Stimulated activated CD8-positive, alpha-beta memory T cell treated with anti-CD3 and anti-CD28 coated beads, Interleukin-4, amount 100 ng/mL, for 4 hours (primary cell): ENCODE measurements around the gene CCK.

Source experiments
- DNase-seq, 2 donors: peaks; one replicate each; pipeline ENCODE4 v3.0.0-alpha.2; 2020; ENCODE audit warnings: low read depth in 2 of 2, low spot score in 1 of 2

The CCK gene

GRCh38 chr3:42226470-42227425, 39.2 kb downstream of the CCK start:
- no peak for DNase-seq

- no peak for DNase-seq
Measured at GRCh38 chr3:42225486-42226363, 40.3 kb downstream of the CCK start.

DNA sequence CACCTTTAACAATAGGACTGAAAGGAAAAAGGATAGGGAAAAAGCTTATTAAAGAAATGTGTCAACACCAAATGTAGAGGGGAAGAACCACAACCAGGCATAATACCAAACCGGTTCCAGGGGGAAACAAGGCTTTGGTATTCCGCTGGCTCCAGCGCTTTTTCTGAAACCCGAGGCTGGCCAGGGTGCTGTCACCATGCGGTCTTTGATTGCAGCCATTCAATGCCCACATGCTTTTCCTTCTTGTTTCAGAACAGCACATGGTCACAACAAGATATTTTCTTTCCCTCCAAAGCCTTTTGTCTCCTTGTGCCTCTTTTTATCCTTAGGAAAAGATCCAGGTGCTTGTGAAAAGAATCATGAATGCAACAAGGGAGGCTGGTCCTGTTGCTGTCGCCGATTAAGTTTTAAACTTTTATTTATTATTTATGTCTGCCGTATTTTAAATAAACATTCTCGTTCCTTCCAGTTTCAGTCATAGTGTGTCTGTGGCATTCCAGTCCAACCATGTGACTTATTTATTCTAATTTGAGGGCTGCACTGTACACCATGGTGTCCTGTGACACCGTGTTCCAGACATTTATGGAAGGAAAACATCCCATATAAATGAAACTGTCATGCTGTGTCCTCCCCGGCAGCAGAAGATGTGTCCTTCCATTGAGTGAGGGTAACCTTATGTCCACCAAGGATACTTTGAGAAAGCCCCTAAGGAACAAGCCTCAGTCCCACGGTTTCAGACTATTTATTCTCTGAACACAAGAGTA, 41.1 kb downstream of the CCK start:
- no peak for DNase-seq

DNA sequence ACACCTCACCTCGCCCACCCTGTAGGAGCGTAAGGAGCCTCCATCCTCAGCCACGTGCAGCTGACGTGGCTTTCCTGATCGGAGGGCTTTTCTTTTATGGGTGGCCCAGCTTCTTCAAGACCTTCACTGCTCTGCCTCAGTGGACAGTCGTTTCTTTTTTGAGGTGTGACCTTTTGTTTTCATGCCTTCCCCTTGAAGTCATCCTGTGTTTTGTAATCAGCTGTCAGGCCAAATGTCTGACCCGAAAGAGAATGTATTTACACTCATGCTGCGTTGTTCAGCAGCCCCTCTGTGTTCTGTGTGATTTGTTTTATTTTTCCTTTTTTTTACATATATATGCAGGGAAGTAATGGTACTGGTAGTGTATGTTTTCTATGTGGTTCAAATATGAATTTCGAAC, 41.8 kb downstream of the CCK start:
- no peak for DNase-seq

- DNase-seq = no peak
Measured at GRCh38 chr3:42222942-42223693, 42.9 kb downstream of the CCK start.

GRCh38 chr3:42220436-42221121, 45.4 kb downstream of the CCK start:
- no peak for DNase-seq

DNA sequence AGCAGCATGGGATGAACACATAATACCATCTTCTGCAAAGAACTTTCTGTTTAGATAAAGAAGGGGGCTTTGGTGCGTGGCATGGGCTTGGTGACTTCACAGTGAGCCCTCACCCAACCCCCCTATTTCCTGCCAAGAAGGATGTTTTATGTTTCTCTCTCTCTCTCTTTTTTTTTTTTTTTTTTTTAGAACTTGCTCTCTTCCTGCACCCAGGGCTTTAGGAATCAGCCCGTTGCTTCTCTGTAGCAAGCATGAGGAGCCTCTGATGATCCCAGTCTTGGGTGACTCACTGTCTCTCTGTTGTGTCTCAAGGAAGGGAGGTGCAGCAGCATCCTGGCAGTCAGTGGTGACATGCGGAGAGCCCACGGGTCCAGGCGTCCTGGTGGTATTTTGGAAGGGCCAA, 49.1 kb downstream of the CCK start:
- DNase-seq = no peak

DNA sequence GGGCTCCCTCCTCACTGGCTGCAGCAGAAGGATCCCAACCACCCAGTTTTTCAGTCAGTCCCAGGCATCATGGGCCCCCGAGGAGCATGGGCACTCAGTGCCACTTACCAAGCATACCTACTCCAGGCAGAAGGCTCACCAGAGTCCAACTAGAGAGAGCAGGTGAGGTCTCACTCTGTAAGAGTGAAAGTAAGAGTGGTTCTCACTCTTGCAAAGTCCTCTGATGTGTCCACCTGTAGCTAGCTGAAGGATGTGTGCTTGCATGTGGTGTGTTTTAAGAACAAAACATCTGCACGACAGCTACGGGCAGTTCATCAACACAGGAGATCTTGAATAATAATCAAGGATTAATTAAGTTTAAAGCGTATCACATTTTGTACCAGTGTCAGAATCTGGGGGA, 49.7 kb downstream of the CCK start:
- no peak for DNase-seq

DNA sequence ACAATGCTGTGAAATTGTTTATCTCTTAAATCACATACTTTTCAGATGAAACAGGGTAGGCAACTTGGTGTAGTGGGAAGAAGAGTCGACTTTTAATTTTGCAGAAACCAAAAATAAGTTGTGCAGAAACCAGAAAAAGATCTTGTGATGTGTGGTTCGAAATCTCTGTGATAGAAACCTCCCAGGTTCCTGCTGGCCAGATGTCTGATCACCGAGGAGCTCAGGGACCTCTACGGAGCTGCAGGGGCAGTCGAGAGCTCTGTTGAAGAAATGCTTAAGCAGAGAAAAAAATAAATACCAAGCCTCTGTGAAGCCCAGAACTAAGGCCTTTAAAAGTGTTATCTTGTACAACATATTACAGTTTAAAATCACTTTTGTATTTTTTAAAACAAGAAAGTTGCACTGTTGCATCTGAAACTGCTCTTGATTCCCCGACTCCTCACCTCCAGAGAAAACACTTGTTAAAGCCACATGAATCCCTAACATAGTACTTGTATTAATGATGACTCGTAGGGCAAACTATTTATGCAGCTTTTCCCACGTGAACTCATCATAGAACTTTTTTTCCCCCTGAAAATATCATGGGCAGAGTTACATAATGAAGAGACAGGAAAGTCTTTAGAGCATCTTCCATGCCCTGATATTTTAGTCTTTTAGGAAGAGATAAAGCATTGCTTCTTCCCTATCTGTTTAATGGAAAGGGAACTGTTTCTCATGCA, 51.3 kb downstream of the CCK start:
- DNase-seq = no peak

DNA sequence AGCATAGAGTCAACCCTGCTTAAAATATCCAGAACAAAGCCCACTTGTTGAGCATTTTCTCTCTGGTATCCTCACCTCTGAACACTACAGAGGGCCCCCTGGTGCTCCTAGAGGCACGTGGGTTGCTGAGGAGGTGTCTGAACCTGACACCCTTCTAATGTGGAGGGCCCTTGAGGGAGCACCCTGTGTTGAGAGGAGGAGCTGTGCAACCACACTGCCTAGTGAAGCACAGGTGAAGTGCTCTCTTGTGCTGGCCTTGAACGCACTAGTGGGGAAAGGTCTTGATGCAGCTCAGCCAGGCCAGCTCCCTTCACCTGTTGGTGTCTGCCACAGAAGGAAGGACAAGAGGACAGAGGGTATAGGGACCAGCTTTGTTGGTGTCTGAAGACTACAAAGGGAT, 51.9 kb downstream of the CCK start:
- DNase-seq = no peak

DNA sequence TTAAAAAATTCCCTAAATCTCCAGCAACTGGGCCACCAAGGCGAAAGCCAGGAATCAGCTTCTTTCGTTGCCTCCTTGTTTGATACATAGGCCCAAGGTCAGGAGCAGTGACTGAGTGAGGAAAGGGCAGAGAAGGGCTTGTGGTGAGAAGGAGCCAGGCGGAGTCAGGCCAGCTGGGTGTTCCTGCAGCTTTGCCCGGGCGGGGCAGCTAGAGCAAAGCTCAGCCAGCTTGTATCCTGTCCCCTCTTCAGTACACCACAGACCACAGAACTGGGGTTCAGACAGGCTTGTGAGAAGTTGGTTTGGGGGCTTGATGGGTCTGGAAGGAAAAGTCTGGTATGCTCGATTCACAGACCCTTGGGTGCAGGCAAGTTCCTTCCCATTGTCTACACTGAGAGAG, 52.6 kb downstream of the CCK start:
- DNase-seq = no peak

DNA sequence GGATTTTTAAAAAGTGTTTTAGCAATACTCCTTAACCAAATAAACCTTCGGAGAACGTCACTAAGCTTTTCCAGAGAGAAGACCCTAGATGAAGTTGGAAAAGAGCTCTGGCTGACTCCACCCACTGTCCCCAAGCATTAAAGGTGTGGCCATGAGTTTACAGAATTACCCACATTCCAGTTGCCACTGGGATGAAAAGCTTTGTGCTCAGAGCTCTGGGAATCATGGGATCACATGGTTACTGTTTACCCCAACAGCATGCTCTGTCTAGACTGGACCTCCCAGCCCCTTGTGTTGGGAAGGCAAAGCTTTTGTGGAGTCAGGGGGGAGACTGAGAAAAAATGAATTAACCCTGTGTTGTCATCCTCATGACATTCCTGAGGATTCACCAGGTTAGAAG, 55.3 kb downstream of the CCK start:
- no peak for DNase-seq

- DNase-seq = no peak
Measured at GRCh38 chr3:42209917-42210316, 56.1 kb downstream of the CCK start.
